ENCODE results near the gene NOL11.
"Not testable (repeated sequence)": the region's sequence is repeated elsewhere in the genome, so short reads cannot be mapped to it uniquely, and the experiment has no call there.

Gene NOL11

DNA sequence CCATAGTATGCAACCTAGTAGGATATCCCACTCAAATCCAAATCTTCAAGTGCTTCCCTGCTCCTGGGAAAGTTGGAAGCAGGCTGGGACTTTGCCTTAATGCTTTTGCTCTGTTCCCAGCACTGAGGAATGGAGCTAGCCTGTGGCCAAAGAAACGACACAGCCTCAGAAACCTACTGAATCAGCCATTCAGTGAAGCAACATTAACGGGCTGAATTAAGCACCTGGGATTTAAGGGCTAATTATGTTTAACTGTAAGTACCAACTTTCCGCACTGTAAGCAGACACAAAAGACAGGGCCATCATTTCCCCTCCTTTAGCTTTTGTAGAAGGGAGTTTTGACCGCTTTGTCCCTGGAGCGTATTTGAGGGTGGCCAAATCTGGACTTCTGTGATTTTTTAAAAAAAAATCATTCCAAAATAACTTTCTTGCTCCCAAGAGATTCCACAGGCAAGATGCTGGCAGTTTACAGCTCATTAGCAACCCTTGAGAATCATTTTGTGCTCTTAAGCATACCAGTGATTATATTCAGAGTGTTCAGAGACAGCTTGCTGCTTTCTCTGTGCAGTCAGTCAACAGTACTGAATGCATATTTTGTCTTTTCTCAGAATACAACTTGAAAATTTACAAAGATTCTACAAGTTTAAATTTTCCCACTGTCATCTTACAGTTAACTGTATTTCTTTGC is 17.6 kb upstream of the NOL11 start:
- H3K4me1 Mint-ChIP-seq, result no peaks in the 10 kb centered on the region
- no peak for DNase-seq
- H3K27me3 Mint-ChIP-seq (ENCODE audit: low read depth, poor library complexity), result no peaks in the 10 kb centered on the region
- no peak overlapping the region for H3K27ac Mint-ChIP-seq
- TF ChIP-seq, protein P1, sequence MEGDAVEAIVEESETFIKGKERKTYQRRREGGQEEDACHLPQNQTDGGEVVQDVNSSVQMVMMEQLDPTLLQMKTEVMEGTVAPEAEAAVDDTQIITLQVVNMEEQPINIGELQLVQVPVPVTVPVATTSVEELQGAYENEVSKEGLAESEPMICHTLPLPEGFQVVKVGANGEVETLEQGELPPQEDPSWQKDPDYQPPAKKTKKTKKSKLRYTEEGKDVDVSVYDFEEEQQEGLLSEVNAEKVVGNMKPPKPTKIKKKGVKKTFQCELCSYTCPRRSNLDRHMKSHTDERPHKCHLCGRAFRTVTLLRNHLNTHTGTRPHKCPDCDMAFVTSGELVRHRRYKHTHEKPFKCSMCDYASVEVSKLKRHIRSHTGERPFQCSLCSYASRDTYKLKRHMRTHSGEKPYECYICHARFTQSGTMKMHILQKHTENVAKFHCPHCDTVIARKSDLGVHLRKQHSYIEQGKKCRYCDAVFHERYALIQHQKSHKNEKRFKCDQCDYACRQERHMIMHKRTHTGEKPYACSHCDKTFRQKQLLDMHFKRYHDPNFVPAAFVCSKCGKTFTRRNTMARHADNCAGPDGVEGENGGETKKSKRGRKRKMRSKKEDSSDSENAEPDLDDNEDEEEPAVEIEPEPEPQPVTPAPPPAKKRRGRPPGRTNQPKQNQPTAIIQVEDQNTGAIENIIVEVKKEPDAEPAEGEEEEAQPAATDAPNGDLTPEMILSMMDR (IDR thresholded peaks at IDR 0.05), result no peak
- H3K9me3 Mint-ChIP-seq, result peaks cover 6% of the 10 kb centered on the region
- H3K36me3 Mint-ChIP-seq (ENCODE audit: low read depth), result no peaks in the 10 kb centered on the region
- H3K4me3 Mint-ChIP-seq, result no peak overlapping the region

DNA sequence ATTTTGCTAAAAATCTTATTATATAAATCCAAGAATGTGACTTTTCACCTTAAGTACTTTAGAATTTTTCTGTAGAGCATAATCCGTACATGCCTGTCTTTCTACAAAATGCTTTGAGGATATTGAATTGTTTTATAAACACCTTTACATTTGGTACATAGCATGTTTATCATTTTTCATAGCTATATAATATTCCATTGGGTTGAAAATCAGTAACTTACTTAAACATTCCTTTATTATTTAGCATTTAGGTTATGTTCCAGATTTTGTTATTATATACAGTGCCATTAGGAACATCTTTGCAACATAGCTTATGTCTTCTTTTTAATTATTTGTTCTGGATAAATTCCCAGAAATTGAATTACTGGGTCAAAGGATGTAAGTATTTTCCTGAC is 17.0 kb upstream of the NOL11 start:
- H3K36me3 Mint-ChIP-seq (ENCODE audit: low read depth), result no peaks in the 10 kb centered on the region
- no peak for DNase-seq
- H3K9me3 Mint-ChIP-seq, result peaks cover 6% of the 10 kb centered on the region
- no peak overlapping the region for H3K27ac Mint-ChIP-seq
- H3K4me3 Mint-ChIP-seq, result no peak overlapping the region
- H3K4me1 Mint-ChIP-seq, result no peaks in the 10 kb centered on the region
- no peaks in the 10 kb centered on the region for H3K27me3 Mint-ChIP-seq (ENCODE audit: low read depth, poor library complexity)
- TF ChIP-seq, protein P1 (IDR thresholded peaks at IDR 0.05), result no peak

DNA sequence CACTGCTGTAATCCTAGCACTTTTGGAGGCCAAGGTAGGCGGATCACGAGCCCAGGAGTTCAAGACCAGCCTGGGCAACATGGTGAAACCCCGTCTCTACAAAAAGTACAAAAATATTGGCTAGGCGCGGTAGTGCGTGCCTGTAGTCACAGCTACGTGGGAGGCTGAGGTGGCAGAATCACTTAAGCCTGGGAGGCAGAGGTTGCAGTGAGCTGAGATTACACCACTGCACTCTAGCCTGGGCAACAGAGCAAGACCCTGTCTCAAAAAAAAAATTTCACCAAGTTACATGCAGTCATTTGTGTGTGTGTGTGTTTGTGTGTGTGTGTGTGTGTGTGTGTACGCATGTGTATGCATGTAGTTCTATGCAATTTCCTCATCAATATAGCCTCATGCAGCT is 14.9 kb upstream of the NOL11 start:
- H3K9me3 Mint-ChIP-seq; H3K4me1 Mint-ChIP-seq; DNase-seq; H3K27me3 Mint-ChIP-seq (ENCODE audit: low read depth, poor library complexity); H3K36me3 Mint-ChIP-seq (ENCODE audit: low read depth); H3K27ac Mint-ChIP-seq; H3K4me3 Mint-ChIP-seq: not testable (repeated sequence)

DNA sequence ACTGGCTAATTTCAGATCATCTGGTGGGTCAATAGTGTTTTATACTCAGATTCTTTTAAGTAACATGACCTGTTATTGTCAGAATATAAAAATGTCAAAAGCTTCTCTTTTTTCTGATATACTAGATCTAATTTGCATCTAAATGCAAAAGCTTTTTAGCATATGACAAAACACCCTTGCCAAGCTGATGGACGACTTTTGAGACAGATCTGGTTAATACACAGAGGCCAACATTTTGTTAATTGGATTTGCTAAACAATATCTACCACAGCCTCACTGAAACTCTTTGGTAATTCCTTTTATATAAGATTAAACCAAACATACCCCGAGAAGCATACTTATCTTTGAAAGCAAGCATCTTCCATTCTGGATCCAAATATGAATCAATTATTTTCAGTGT is 10.3 kb upstream of the NOL11 start:
- Mint-ChIP-seq H3K9me3 (peaks cover 6% of the 10 kb centered on the region), H3K4me1 (no peaks in the 10 kb centered on the region), H3K36me3 (ENCODE audit: low read depth) (no peaks in the 10 kb centered on the region), H3K4me3 (no peak overlapping the region), H3K27ac (no peak overlapping the region), H3K27me3 (ENCODE audit: low read depth, poor library complexity) (peaks cover 3% of the 10 kb centered on the region)
- TF ChIP-seq, protein P1 (IDR thresholded peaks at IDR 0.05), result no peak
- no peak for DNase-seq

DNA sequence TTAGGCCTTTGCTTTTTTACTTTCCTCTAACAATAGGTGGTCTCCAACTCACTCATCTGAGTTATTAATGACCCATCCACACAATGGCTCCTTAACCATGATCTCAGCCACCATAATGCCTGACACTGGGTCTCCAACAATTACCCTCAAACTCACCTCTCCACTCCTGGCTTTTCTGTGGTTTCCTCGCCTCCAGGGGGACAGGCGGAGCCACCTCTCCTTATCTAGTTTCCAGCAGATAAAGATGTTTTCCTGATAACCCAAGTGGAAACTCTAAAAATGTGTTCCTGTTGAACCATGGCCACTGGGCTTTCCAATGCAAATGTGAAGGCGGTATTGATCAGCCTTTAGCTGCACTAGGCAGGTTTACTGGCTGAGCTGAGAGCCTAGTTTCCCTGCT is 9.4 kb upstream of the NOL11 start:
- H3K36me3 Mint-ChIP-seq (ENCODE audit: low read depth), result peaks cover 4% of the 10 kb centered on the region

DNA sequence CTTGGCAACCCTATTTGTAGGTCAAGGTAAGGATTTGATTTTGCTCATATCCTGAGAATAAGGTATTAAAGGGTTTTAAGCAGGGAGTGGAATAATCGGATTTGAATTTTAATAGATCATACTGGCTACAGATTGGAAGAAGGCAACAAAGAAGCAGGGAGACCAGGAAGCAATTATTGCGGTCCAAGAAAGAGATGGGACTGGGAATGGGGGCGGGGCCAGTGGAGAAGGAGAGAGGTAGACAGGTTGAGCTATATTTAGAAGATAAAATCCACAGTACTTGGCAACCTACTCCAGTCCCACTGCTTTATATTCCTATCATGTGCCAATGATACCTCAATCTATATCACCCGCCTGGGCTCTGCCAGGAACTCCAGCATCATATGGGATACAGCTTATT is 5.8 kb upstream of the NOL11 start:
- DNase-seq, result no peak
- H3K36me3 Mint-ChIP-seq (ENCODE audit: low read depth), result peaks cover 4% of the 10 kb centered on the region

More for the DNA sequence above, 9.4 kb upstream of the NOL11 start:
- DNase-seq, result no peak
- Mint-ChIP-seq H3K4me3 (no peak overlapping the region), H3K27me3 (ENCODE audit: low read depth, poor library complexity) (peaks cover 5% of the 10 kb centered on the region), H3K27ac (no peak overlapping the region), H3K4me1 (no peaks in the 10 kb centered on the region), H3K9me3 (peaks cover 12% of the 10 kb centered on the region)
- TF ChIP-seq, protein P1 (IDR thresholded peaks at IDR 0.05), result no peak

More for the DNA sequence above, 5.8 kb upstream of the NOL11 start:
- Mint-ChIP-seq H3K4me1 (peaks cover 18% of the 10 kb centered on the region), H3K27me3 (ENCODE audit: low read depth, poor library complexity) (peaks cover 5% of the 10 kb centered on the region), H3K4me3 (no peak overlapping the region), H3K9me3 (peaks cover 14% of the 10 kb centered on the region), H3K27ac (no peak overlapping the region)
- TF ChIP-seq, protein P1 (IDR thresholded peaks at IDR 0.05), result no peak

Measured in nephron progenitor cell (in vitro differentiated cells).